Activated naive CD8-positive, alpha-beta T cell treated with anti-CD3 and anti-CD28 coated beads, Interleukin-2, amount 50 U/mL, for 16 hours (primary cell): ENCODE data around the gene KIF17.

Experiments used
- DNase-seq: peaks from one replicate; pipeline ENCODE4 v3.0.0-alpha.2; 2020; ENCODE audit warnings: low read depth, low spot score

Gene KIF17

GRCh38 chr1:20626524-20626923 lies 91.3 kb downstream of the KIF17 start:
- DNase-seq = no peak

GRCh38 chr1:20626098-20626427 lies 91.7 kb downstream of the KIF17 start:
- DNase-seq = no peak

GRCh38 chr1:20625176-20626097 lies 92.4 kb downstream of the KIF17 start:
- no peak for DNase-seq

- DNase-seq = no peak
Measured at GRCh38 chr1:20624709-20625108, 93.1 kb downstream of the KIF17 start.

- DNase-seq = no peak
Measured at GRCh38 chr1:20621012-20621411, 96.8 kb downstream of the KIF17 start.

- no peak for DNase-seq
Measured at GRCh38 chr1:20619999-20620398, 97.8 kb downstream of the KIF17 start.

- DNase-seq = no peak
Measured at GRCh38 chr1:20618550-20618949, 99.3 kb downstream of the KIF17 start.

GRCh38 chr1:20616847-20617487 lies 100.8 kb downstream of the KIF17 start:
- DNase-seq = no peak

- no peak for DNase-seq
Measured at GRCh38 chr1:20615946-20616846, 101.6 kb downstream of the KIF17 start.

GRCh38 chr1:20614131-20614579 lies 103.7 kb downstream of the KIF17 start:
- no peak for DNase-seq
